ENCODE results near the gene EDN3. TPM values are rescaled to one million over a fixed set of nuclear protein-coding genes. Genes with fewer than 3 reads are reported as not detected.
"Not testable (repeated sequence)": the region's sequence is repeated elsewhere in the genome, so short reads cannot be mapped to it uniquely, and the experiment has no call there.

EDN3 gene
- total and polyA plus RNA-seq, 4 experiments from 2014 or later = 0.15 to 0.93 (median 0.78) TPM; not detected in 1

- CTCF ChIA-PET (ENCODE audit: partially characterized antibody); H3K27me3 Mint-ChIP-seq; H3K4me3 ChIP-seq (ENCODE audit: low read length in 2 of 2); H3K9me3 Mint-ChIP-seq; H3K4me3 Mint-ChIP-seq; H3K4me1 ChIP-seq (ENCODE audit: insufficient read depth, low read length); POLR2A ChIA-PET (ENCODE audit: partially characterized antibody); H3K4me1 Mint-ChIP-seq; H3K27ac ChIP-seq (ENCODE audit: low read depth, low read length); H3K9me3 ChIP-seq (ENCODE audit: control insufficient read depth in 1 of 2, low read length in 2 of 2); H3K36me3 Mint-ChIP-seq; H3K27ac Mint-ChIP-seq; DNase-seq; H3K27me3 ChIP-seq (ENCODE audit: insufficient read depth, low read length); H3K36me3 ChIP-seq (ENCODE audit: insufficient read depth, low read length); intact Hi-C loops (cut with micrococcal nuclease): not testable (repeated sequence)
Observed at GRCh38 chr20:59358793-59359192, 58.4 kb downstream of the EDN3 start.

- Histone ChIP-seq H3K36me3 (ENCODE audit: insufficient read depth, low read length) (no peaks in the 10 kb centered on the region), H3K27me3 (ENCODE audit: insufficient read depth, low read length) (no peaks in the 10 kb centered on the region), H3K27ac (ENCODE audit: low read depth, low read length) (no peak overlapping the region), H3K4me1 (ENCODE audit: insufficient read depth, low read length) (no peaks in the 10 kb centered on the region), H3K4me3 (ENCODE audit: low read length in 2 of 2) (no peak overlapping the region), H3K9me3 (ENCODE audit: control insufficient read depth in 1 of 2, low read length in 2 of 2) (no peaks in the 10 kb centered on the region)
- H3K27ac Mint-ChIP-seq = no peak overlapping the region
- intact Hi-C loops (cut with micrococcal nuclease) = no loop called here
- H3K36me3 Mint-ChIP-seq = no peaks in the 10 kb centered on the region
- ChIA-PET POLR2A (ENCODE audit: partially characterized antibody) (no interaction called here), CTCF (ENCODE audit: partially characterized antibody) (no interaction called here)
- no peak overlapping the region for H3K4me3 Mint-ChIP-seq
- DNase-seq = no peak
- peaks cover 0 to 2% (median 0%) of the 10 kb centered on the region in 8 donors for H3K9me3 Mint-ChIP-seq
- H3K4me1 Mint-ChIP-seq = no peaks in the 10 kb centered on the region
- H3K27me3 Mint-ChIP-seq = no peaks in the 10 kb centered on the region
Observed at GRCh38 chr20:59359906-59360725, 59.7 kb downstream of the EDN3 start.

GRCh38 chr20:59360934-59361333 is 60.5 kb downstream of the EDN3 start:
- Mint-ChIP-seq H3K4me1 (no peaks in the 10 kb centered on the region), H3K4me3 (no peak overlapping the region), H3K9me3 (peaks cover 0 to 1% (median 0%) of the 10 kb centered on the region in 8 donors), H3K27ac (no peak overlapping the region), H3K36me3 (no peaks in the 10 kb centered on the region), H3K27me3 (no peaks in the 10 kb centered on the region)
- ChIA-PET POLR2A (ENCODE audit: partially characterized antibody) (no interaction called here), CTCF (ENCODE audit: partially characterized antibody) (no interaction called here)
- Histone ChIP-seq H3K4me3 (ENCODE audit: low read length in 2 of 2) (no peak overlapping the region), H3K27me3 (ENCODE audit: insufficient read depth, low read length) (no peaks in the 10 kb centered on the region), H3K9me3 (ENCODE audit: control insufficient read depth in 1 of 2, low read length in 2 of 2) (no peaks in the 10 kb centered on the region), H3K4me1 (ENCODE audit: insufficient read depth, low read length) (no peaks in the 10 kb centered on the region), H3K27ac (ENCODE audit: low read depth, low read length) (no peak overlapping the region), H3K36me3 (ENCODE audit: insufficient read depth, low read length) (no peaks in the 10 kb centered on the region)
- intact Hi-C loops (cut with micrococcal nuclease) = no loop called here
- no peak for DNase-seq

- H3K4me1 ChIP-seq (ENCODE audit: insufficient read depth, low read length) = no peaks in the 10 kb centered on the region
- DNase-seq = no peak
- intact Hi-C loops (cut with micrococcal nuclease) = no loop called here
- Mint-ChIP-seq H3K4me1 (no peaks in the 10 kb centered on the region), H3K9me3 (no peaks in the 10 kb centered on the region), H3K27me3 (no peaks in the 10 kb centered on the region), H3K27ac (no peak overlapping the region), H3K4me3 (no peak overlapping the region), H3K36me3 (no peaks in the 10 kb centered on the region)
- ChIA-PET CTCF (ENCODE audit: partially characterized antibody) (no interaction called here), POLR2A (ENCODE audit: partially characterized antibody) (no interaction called here)
- no peak overlapping the region for H3K4me3 ChIP-seq (ENCODE audit: low read length in 2 of 2)
- no peaks in the 10 kb centered on the region for H3K36me3 ChIP-seq (ENCODE audit: insufficient read depth, low read length)
- H3K9me3 ChIP-seq (ENCODE audit: control insufficient read depth in 1 of 2, low read length in 2 of 2) = no peaks in the 10 kb centered on the region
- H3K27ac ChIP-seq (ENCODE audit: low read depth, low read length) = no peak overlapping the region
- no peaks in the 10 kb centered on the region for H3K27me3 ChIP-seq (ENCODE audit: insufficient read depth, low read length)
Observed at GRCh38 chr20:59361411-59361810, 61.0 kb downstream of the EDN3 start.

GRCh38 chr20:59363101-59363500 is 62.7 kb downstream of the EDN3 start:
- no peaks in the 10 kb centered on the region for H3K27me3 Mint-ChIP-seq
- H3K9me3 ChIP-seq (ENCODE audit: control insufficient read depth in 1 of 2, low read length in 2 of 2) = no peaks in the 10 kb centered on the region
- H3K4me1 Mint-ChIP-seq = no peaks in the 10 kb centered on the region
- H3K36me3 ChIP-seq (ENCODE audit: insufficient read depth, low read length) = no peaks in the 10 kb centered on the region
- H3K36me3 Mint-ChIP-seq = no peaks in the 10 kb centered on the region
- no peak overlapping the region for H3K4me3 ChIP-seq (ENCODE audit: low read length in 2 of 2)
- peaks cover 0 to 2% (median 0%) of the 10 kb centered on the region in 8 donors for H3K9me3 Mint-ChIP-seq
- CTCF ChIA-PET (ENCODE audit: partially characterized antibody) = no interaction called here
- H3K27ac ChIP-seq (ENCODE audit: low read depth, low read length) = no peak overlapping the region
- DNase-seq = no peak
- no peaks in the 10 kb centered on the region for H3K4me1 ChIP-seq (ENCODE audit: insufficient read depth, low read length)
- H3K27me3 ChIP-seq (ENCODE audit: insufficient read depth, low read length) = no peaks in the 10 kb centered on the region
- POLR2A ChIA-PET (ENCODE audit: partially characterized antibody) = no interaction called here
- H3K27ac Mint-ChIP-seq = no peak overlapping the region
- intact Hi-C loops (cut with micrococcal nuclease) = no loop called here
- H3K4me3 Mint-ChIP-seq = no peak overlapping the region

- CTCF ChIA-PET (ENCODE audit: partially characterized antibody) = no interaction called here
- Histone ChIP-seq H3K4me3 (ENCODE audit: low read length in 2 of 2) (no peak overlapping the region), H3K27ac (ENCODE audit: low read depth, low read length) (no peak overlapping the region), H3K9me3 (ENCODE audit: control insufficient read depth in 1 of 2, low read length in 2 of 2) (no peaks in the 10 kb centered on the region), H3K36me3 (ENCODE audit: insufficient read depth, low read length) (no peaks in the 10 kb centered on the region), H3K4me1 (ENCODE audit: insufficient read depth, low read length) (no peaks in the 10 kb centered on the region), H3K27me3 (ENCODE audit: insufficient read depth, low read length) (no peaks in the 10 kb centered on the region)
- Mint-ChIP-seq H3K4me1 (no peaks in the 10 kb centered on the region), H3K27me3 (no peaks in the 10 kb centered on the region), H3K4me3 (no peak overlapping the region), H3K27ac (no peak overlapping the region), H3K9me3 (peaks cover 0 to 2% (median 0%) of the 10 kb centered on the region in 8 donors), H3K36me3 (no peaks in the 10 kb centered on the region)
- POLR2A ChIA-PET (ENCODE audit: partially characterized antibody) = no interaction called here
- no peak for DNase-seq
- intact Hi-C loops (cut with micrococcal nuclease) = no loop called here
Observed at GRCh38 chr20:59364611-59365010, 64.2 kb downstream of the EDN3 start.

GRCh38 chr20:59365611-59366285 is 65.3 kb downstream of the EDN3 start:
- no peaks in the 10 kb centered on the region for H3K27me3 ChIP-seq (ENCODE audit: insufficient read depth, low read length)
- H3K36me3 ChIP-seq (ENCODE audit: insufficient read depth, low read length) = no peaks in the 10 kb centered on the region
- ChIA-PET POLR2A (ENCODE audit: partially characterized antibody) (no interaction called here), CTCF (ENCODE audit: partially characterized antibody) (no interaction called here)
- H3K4me1 ChIP-seq (ENCODE audit: insufficient read depth, low read length) = no peaks in the 10 kb centered on the region
- no peak for DNase-seq
- intact Hi-C loops (cut with micrococcal nuclease) = no loop called here
- no peaks in the 10 kb centered on the region for H3K9me3 ChIP-seq (ENCODE audit: control insufficient read depth in 1 of 2, low read length in 2 of 2)
- H3K9me3 Mint-ChIP-seq = peaks cover 0 to 2% (median 0%) of the 10 kb centered on the region in 8 donors
- H3K27me3 Mint-ChIP-seq = peaks cover 2 to 3% of the 10 kb centered on the region in 2 donors
- H3K27ac ChIP-seq (ENCODE audit: low read depth, low read length) = no peak overlapping the region
- no peaks in the 10 kb centered on the region for H3K36me3 Mint-ChIP-seq
- H3K4me3 Mint-ChIP-seq = no peak overlapping the region
- H3K4me1 Mint-ChIP-seq = no peaks in the 10 kb centered on the region
- H3K4me3 ChIP-seq (ENCODE audit: low read length in 2 of 2) = no peak overlapping the region
- no peak overlapping the region for H3K27ac Mint-ChIP-seq

All from CD4-positive, alpha-beta memory T cell (primary cell).